PC-9 (cell line): ENCODE data around the gene ENG.

Experiments used
- CTCF ChIP-seq: fragments of 200-600 bp; sonication (generic); conservative IDR thresholded peaks from 2 replicates; pipeline ENCODE4 v1.6.1; 2017; ENCODE audit warnings: mixed run types, antibody characterized with exemption, mild to moderate bottlenecking, moderate library complexity
- EZH2 ChIP-seq: fragments of 200-600 bp; sonication (generic); IDR thresholded peaks from 2 replicates; pipeline ENCODE4 v1.8.0; 2017; ENCODE audit warnings: antibody characterized with exemption, low read depth

GRCh38 chr9:127796852-127797370 lies 57.5 kb downstream of the ENG start:
- TF ChIP-seq CTCF (no peak), EZH2 (no peak)
